ENCODE results near the gene NPFFR1.

NPFFR1 gene

DNA sequence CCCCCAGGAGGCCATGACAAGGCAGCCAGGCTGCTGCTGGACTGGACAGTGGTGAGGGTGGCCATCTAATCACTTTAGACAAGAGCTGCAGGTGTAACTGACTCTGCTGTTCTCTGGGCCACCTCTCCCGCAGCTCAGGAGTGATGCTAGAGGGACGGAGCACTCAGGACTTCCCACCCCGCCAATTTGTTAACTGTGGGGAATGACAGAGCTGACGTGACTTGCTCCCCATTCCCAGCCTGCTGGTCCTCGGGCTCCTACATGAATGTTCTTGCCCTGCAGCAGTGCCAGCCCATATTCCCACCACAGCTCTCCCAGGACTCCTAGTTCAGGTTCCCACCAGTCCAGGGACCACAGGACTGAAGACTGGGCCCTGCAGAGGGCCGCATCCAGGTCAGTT lies 16.7 kb upstream of the NPFFR1 start:
- TF ChIP-seq, protein P1, sequence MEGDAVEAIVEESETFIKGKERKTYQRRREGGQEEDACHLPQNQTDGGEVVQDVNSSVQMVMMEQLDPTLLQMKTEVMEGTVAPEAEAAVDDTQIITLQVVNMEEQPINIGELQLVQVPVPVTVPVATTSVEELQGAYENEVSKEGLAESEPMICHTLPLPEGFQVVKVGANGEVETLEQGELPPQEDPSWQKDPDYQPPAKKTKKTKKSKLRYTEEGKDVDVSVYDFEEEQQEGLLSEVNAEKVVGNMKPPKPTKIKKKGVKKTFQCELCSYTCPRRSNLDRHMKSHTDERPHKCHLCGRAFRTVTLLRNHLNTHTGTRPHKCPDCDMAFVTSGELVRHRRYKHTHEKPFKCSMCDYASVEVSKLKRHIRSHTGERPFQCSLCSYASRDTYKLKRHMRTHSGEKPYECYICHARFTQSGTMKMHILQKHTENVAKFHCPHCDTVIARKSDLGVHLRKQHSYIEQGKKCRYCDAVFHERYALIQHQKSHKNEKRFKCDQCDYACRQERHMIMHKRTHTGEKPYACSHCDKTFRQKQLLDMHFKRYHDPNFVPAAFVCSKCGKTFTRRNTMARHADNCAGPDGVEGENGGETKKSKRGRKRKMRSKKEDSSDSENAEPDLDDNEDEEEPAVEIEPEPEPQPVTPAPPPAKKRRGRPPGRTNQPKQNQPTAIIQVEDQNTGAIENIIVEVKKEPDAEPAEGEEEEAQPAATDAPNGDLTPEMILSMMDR (IDR thresholded peaks at IDR 0.05): no peak
- H3K27ac ChIP-seq: no peak overlapping the region
- no peaks in the 10 kb centered on the region for H3K27me3 ChIP-seq
- H3K4me3 ChIP-seq (ENCODE audit: low read depth in 1 of 2, low read length in 1 of 2): no peak overlapping the region
- H3K4me1 ChIP-seq (ENCODE audit: control insufficient read depth in 1 of 2, insufficient read depth in 1 of 2, low read depth in 1 of 2, low read length in 1 of 2): peaks cover 35 to 37% of the 10 kb centered on the region in 2 experiments
- H3K9me3 ChIP-seq: no peaks in the 10 kb centered on the region
- H3K36me3 ChIP-seq: no peaks in the 10 kb centered on the region

DNA sequence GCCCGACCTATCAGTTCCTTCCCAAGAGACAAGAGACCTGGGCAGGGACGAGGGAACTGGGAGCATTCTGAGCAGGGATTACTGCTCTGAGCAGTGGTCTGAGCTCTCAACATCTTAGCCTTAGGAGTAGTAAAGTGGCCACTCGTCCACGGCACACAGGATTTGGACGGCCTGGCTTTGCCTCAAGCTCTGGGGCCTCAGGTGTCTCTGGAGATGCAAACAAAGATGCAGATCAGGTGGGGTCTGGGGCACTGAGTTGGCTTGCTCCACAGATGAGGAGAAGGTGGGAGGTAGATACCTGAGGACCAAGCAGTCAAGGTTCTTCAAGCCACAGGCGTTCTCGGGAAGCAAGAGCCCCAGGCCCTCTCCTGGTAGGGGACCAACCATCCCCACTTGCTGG lies 16.1 kb upstream of the NPFFR1 start:
- no peak overlapping the region for H3K4me3 ChIP-seq (ENCODE audit: low read depth in 1 of 2, low read length in 1 of 2)
- no peaks in the 10 kb centered on the region for H3K27me3 ChIP-seq
- TF ChIP-seq, protein P1 (IDR thresholded peaks at IDR 0.05): no peak
- no peaks in the 10 kb centered on the region for H3K9me3 ChIP-seq
- H3K27ac ChIP-seq: no peak overlapping the region
- peaks cover 35 to 41% of the 10 kb centered on the region in 2 experiments for H3K4me1 ChIP-seq (ENCODE audit: control insufficient read depth in 1 of 2, insufficient read depth in 1 of 2, low read depth in 1 of 2, low read length in 1 of 2)
- no peaks in the 10 kb centered on the region for H3K36me3 ChIP-seq

DNA sequence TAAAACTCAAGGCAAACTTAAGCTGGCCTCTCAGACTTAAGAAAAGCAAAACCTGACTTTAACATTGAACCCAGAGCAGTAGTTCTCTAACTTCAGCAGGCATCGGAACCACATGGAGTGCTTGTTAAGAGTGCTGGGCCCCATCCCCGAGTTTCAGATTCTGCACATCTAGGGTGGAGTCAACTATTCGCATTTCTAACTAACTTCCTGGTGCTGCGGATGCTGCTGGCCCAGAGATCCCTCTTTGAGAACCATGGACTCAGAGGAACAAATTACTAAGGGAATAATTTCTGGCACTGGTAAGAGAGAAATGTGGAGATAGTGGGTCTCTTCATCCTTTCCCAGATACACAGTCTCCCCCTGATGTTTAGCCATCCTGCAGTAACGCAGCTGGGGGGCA lies 14.6 kb upstream of the NPFFR1 start:
- Histone ChIP-seq H3K27me3 (no peaks in the 10 kb centered on the region), H3K4me1 (ENCODE audit: control insufficient read depth in 1 of 2, insufficient read depth in 1 of 2, low read depth in 1 of 2, low read length in 1 of 2) (peaks cover 31 to 40% of the 10 kb centered on the region in 2 experiments), H3K27ac (no peak overlapping the region), H3K36me3 (no peaks in the 10 kb centered on the region), H3K4me3 (ENCODE audit: low read depth in 1 of 2, low read length in 1 of 2) (no peak overlapping the region), H3K9me3 (no peaks in the 10 kb centered on the region)
- TF ChIP-seq, protein P1 (IDR thresholded peaks at IDR 0.05): no peak

DNA sequence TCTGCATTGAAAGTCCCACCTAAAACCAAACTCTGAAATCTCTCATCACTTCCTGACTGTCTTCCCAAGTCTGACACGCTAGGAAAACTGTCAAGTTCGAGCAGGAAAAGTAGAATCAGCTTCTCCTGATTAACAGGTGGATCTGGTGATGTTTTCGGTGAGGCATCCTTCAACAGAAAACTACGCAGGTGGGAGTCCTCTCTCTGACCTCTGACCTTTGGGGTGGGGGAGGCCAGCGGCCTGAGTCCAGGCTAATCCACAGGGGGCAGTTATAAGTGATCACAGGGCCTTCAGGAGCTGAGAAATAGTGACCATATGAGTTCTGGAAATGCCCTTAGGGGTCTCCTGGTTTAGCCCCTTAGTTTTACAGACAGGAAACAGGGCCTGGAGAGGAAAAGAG lies 13.4 kb upstream of the NPFFR1 start:
- Histone ChIP-seq H3K27me3 (no peaks in the 10 kb centered on the region), H3K9me3 (no peaks in the 10 kb centered on the region), H3K4me1 (ENCODE audit: control insufficient read depth in 1 of 2, insufficient read depth in 1 of 2, low read depth in 1 of 2, low read length in 1 of 2) (peaks cover 19 to 28% of the 10 kb centered on the region in 2 experiments), H3K4me3 (ENCODE audit: low read depth in 1 of 2, low read length in 1 of 2) (no peak overlapping the region), H3K36me3 (no peaks in the 10 kb centered on the region), H3K27ac (no peak overlapping the region)
- TF ChIP-seq, protein P1 (IDR thresholded peaks at IDR 0.05): no peak

DNA sequence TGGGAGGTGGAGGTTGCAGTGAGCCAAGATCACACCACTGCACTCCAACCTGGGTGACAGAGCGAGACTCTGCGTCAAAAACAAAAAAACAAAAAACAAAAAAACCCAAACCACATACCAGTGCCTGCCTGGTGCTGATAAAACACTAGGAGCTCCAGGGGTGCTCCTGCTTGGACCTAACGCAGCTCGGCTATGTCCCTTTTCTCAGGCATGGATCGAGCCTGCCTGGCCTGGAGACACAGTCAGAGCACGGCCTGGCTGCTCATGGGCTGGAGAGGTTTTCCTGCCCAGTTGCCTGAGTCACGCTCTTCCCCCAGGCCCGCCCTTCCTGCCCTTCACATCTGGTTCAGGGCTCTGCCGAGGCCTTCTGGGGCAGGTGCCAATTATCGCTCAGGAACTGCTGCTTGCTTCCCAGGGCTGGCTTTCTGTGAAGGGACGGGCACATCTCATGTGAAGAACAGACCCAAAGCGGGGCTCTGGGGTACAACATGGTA lies 12.6 kb upstream of the NPFFR1 start:
- Histone ChIP-seq H3K36me3 (no peaks in the 10 kb centered on the region), H3K4me3 (ENCODE audit: low read depth in 1 of 2, low read length in 1 of 2) (no peak overlapping the region), H3K9me3 (no peaks in the 10 kb centered on the region), H3K4me1 (ENCODE audit: control insufficient read depth in 1 of 2, insufficient read depth in 1 of 2, low read depth in 1 of 2, low read length in 1 of 2) (peaks cover 14 to 21% of the 10 kb centered on the region in 2 experiments), H3K27ac (peak overlapping the region; percentile 39), H3K27me3 (no peaks in the 10 kb centered on the region)
- TF ChIP-seq, protein P1 (IDR thresholded peaks at IDR 0.05): no peak

DNA sequence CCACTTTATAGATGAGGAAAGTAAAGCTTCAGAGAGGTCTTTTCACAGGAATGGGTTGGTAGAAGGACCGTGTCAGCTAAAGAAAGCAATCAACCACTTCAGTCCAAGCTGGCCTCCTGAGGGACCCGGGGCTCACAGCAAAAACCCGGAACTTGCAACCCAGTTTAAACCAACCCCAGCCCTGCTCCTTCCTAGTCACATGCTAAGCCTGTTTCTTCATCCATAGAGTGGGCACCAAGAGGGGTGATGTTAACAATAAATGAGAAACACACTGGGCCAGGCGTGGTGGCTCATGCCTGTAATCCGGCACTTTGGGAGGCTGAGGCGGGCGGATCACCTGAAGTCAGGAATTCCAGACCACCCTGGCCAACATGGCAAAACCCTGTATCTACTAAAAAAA lies 12.1 kb upstream of the NPFFR1 start:
- Histone ChIP-seq H3K4me3 (ENCODE audit: low read depth in 1 of 2, low read length in 1 of 2) (no peak overlapping the region), H3K27ac (no peak overlapping the region)
- TF ChIP-seq, protein P1 (IDR thresholded peaks at IDR 0.05): no peak

More for the DNA sequence above, 12.1 kb upstream of the NPFFR1 start:
- Histone ChIP-seq H3K36me3 (no peaks in the 10 kb centered on the region), H3K27me3 (no peaks in the 10 kb centered on the region), H3K9me3 (no peaks in the 10 kb centered on the region), H3K4me1 (ENCODE audit: control insufficient read depth in 1 of 2, insufficient read depth in 1 of 2, low read depth in 1 of 2, low read length in 1 of 2) (peaks cover 14 to 21% of the 10 kb centered on the region in 2 experiments)
